ENCODE data around the gene FHOD3. TPM values are rescaled to one million over a fixed set of nuclear protein-coding genes. Genes with fewer than 3 reads are reported as not detected.

The FHOD3 gene
- total RNA-seq, 1 donor: 13.0 TPM

DNA sequence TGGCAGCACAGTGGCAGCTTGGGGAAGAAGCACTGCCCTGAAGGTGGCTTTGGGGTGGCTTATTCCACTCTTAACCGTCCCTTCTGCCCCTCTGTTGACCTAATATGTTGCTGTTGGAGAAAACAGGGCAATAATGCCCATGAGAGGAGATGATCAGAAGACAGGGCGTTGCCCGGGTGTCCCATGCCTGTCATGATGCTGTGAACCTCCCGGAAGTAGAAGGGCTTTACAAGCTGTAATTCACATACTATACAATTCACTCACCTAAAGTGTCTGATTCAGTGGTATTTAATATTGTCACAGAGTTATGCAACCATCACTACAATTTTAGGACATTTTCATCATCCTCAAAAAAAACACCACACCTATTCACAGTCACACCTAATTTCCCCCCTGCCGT is 112.3 kb downstream of the FHOD3 start:
- Histone ChIP-seq H3K4me1 (ENCODE audit: insufficient read depth, low read length) (no peaks in the 10 kb centered on the region), H3K4me3 (ENCODE audit: insufficient read depth, low read length) (no peak overlapping the region), H2AFZ (ENCODE audit: low read length) (no peak overlapping the region), H3K79me2 (ENCODE audit: insufficient read depth, low read length) (no peaks in the 10 kb centered on the region), H3K4me2 (ENCODE audit: insufficient read depth, low read length) (no peak overlapping the region), H3K9me3 (ENCODE audit: low read depth, low read length) (no peaks in the 10 kb centered on the region), H3K27me3 (ENCODE audit: insufficient read depth, low read length) (no peaks in the 10 kb centered on the region), H4K20me1 (ENCODE audit: insufficient read depth, low read length) (no peaks in the 10 kb centered on the region), H3K36me3 (ENCODE audit: insufficient read depth, low read length) (no peaks in the 10 kb centered on the region), H3K27ac (ENCODE audit: low read depth, low read length) (no peak overlapping the region)
- TF ChIP-seq, protein P1, sequence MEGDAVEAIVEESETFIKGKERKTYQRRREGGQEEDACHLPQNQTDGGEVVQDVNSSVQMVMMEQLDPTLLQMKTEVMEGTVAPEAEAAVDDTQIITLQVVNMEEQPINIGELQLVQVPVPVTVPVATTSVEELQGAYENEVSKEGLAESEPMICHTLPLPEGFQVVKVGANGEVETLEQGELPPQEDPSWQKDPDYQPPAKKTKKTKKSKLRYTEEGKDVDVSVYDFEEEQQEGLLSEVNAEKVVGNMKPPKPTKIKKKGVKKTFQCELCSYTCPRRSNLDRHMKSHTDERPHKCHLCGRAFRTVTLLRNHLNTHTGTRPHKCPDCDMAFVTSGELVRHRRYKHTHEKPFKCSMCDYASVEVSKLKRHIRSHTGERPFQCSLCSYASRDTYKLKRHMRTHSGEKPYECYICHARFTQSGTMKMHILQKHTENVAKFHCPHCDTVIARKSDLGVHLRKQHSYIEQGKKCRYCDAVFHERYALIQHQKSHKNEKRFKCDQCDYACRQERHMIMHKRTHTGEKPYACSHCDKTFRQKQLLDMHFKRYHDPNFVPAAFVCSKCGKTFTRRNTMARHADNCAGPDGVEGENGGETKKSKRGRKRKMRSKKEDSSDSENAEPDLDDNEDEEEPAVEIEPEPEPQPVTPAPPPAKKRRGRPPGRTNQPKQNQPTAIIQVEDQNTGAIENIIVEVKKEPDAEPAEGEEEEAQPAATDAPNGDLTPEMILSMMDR (IDR thresholded peaks at IDR 0.05; ENCODE audit: extremely low read depth, low read depth, low read length): no peak
- DNase-seq (ENCODE audit: insufficient read length, low spot score, missing footprints): no peak

DNA sequence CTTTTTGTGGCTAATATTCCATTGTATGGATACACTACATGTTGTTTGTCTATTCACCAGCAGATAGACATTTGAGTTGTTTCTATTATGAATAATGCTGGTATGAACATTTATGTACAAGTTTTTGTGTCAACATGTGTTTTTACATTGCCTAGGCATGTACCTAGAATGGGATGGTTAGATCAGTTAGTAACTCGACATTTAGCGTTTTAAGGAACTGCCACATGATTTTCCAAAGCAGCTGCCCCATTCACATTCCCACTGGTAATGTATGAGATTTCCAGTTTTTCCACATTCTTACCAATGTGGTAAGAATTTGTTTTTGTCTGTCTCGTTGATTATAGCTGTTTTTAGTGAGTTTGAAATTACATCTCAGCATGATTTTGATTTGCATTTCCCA is 112.8 kb downstream of the FHOD3 start:
- DNase-seq (ENCODE audit: insufficient read length, low spot score, missing footprints): no peak
- Histone ChIP-seq H2AFZ (ENCODE audit: low read length) (no peak overlapping the region), H3K4me1 (ENCODE audit: insufficient read depth, low read length) (no peaks in the 10 kb centered on the region), H3K36me3 (ENCODE audit: insufficient read depth, low read length) (no peaks in the 10 kb centered on the region), H3K79me2 (ENCODE audit: insufficient read depth, low read length) (no peaks in the 10 kb centered on the region), H3K4me3 (ENCODE audit: insufficient read depth, low read length) (no peak overlapping the region), H3K9me3 (ENCODE audit: low read depth, low read length) (no peaks in the 10 kb centered on the region), H3K4me2 (ENCODE audit: insufficient read depth, low read length) (no peak overlapping the region), H3K27me3 (ENCODE audit: insufficient read depth, low read length) (no peaks in the 10 kb centered on the region), H3K27ac (ENCODE audit: low read depth, low read length) (no peak overlapping the region), H4K20me1 (ENCODE audit: insufficient read depth, low read length) (no peaks in the 10 kb centered on the region)
- TF ChIP-seq, protein P1 (IDR thresholded peaks at IDR 0.05; ENCODE audit: extremely low read depth, low read depth, low read length): no peak

DNA sequence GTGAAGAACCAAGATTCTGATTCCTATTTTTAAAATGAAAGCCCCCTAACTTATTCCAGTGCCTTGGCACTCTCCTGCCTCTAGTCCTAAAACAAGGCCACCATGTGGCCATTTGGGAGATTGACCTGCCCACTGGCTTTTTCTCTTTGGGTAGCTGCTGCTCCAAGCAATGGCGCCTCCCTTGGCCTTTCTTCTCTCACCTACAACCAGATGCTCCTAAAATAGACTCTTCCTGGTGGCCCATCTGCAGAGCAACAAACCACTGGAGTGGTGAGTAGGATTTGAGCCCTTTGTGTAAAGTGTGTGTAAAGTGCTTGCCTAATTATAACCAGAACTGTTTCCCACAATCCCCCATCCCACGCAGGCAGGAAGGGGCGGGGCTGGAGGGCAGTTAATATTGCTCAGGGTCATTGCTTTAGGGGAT is 114.2 kb downstream of the FHOD3 start:
- Histone ChIP-seq H3K4me3 (ENCODE audit: insufficient read depth, low read length) (no peak overlapping the region), H3K4me1 (ENCODE audit: insufficient read depth, low read length) (no peaks in the 10 kb centered on the region), H3K4me2 (ENCODE audit: insufficient read depth, low read length) (no peak overlapping the region), H4K20me1 (ENCODE audit: insufficient read depth, low read length) (no peaks in the 10 kb centered on the region), H2AFZ (ENCODE audit: low read length) (no peak overlapping the region), H3K27me3 (ENCODE audit: insufficient read depth, low read length) (no peaks in the 10 kb centered on the region), H3K79me2 (ENCODE audit: insufficient read depth, low read length) (no peaks in the 10 kb centered on the region), H3K36me3 (ENCODE audit: insufficient read depth, low read length) (no peaks in the 10 kb centered on the region), H3K9me3 (ENCODE audit: low read depth, low read length) (no peaks in the 10 kb centered on the region), H3K27ac (ENCODE audit: low read depth, low read length) (no peak overlapping the region)
- DNase-seq (ENCODE audit: insufficient read length, low spot score, missing footprints): no peak
- TF ChIP-seq, protein P1 (IDR thresholded peaks at IDR 0.05; ENCODE audit: extremely low read depth, low read depth, low read length): peak; percentile 66

DNA sequence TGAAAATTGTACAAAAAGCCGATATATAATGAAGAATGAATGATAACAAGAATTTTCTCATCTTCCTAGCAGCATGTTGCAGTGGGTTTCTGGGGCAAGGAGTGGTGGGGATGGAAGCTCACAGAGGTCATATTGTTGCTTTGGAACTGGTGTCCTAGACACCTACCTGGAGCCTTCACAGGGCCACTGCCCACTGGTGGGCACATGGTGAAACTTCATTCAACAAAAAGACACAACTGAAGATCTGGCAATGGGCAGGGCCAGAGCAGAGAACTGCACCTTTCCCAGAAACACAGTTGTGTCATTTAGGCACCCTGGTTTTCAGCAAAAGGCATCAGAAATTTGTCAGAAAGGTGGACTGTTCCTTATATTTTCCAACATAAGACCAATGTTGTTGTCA is 115.3 kb downstream of the FHOD3 start:
- Histone ChIP-seq H3K27me3 (ENCODE audit: insufficient read depth, low read length) (no peaks in the 10 kb centered on the region), H3K36me3 (ENCODE audit: insufficient read depth, low read length) (no peaks in the 10 kb centered on the region), H3K27ac (ENCODE audit: low read depth, low read length) (no peak overlapping the region), H3K79me2 (ENCODE audit: insufficient read depth, low read length) (no peaks in the 10 kb centered on the region), H3K4me3 (ENCODE audit: insufficient read depth, low read length) (no peak overlapping the region), H4K20me1 (ENCODE audit: insufficient read depth, low read length) (no peaks in the 10 kb centered on the region), H3K4me2 (ENCODE audit: insufficient read depth, low read length) (no peak overlapping the region), H2AFZ (ENCODE audit: low read length) (no peak overlapping the region), H3K4me1 (ENCODE audit: insufficient read depth, low read length) (no peaks in the 10 kb centered on the region), H3K9me3 (ENCODE audit: low read depth, low read length) (no peaks in the 10 kb centered on the region)
- TF ChIP-seq, protein P1 (IDR thresholded peaks at IDR 0.05; ENCODE audit: extremely low read depth, low read depth, low read length): peak; percentile 54
- DNase-seq (ENCODE audit: insufficient read length, low spot score, missing footprints): peak; percentile 50
